RWPE1 (cell line): ENCODE data around the gene PRDX1.

Experiments
- CTCF ChIA-PET: fragments of 350-600 bp; sonication (Branson Sonifier 250); formaldehyde crosslinking; extraction: SDS; loops from one replicate; lab custom pipeline; 2021; lab: Yijun Ruan, JAX
- POLR2A ChIA-PET: fragments of 400-600 bp; formaldehyde crosslinking; extraction: SDS; loops from one replicate; lab custom pipeline; 2020; ENCODE audit warnings: antibody characterized with exemption; ENCODE audit not compliant: low non-redundant PET; lab: Yijun Ruan, JAX
- DNase-seq: peaks from one replicate; pipeline ENCODE4 v3.0.0; 2012; ENCODE audit warnings: low spot score
- H3K27ac ChIP-seq: fragments of 450-650 bp; 2 replicates; pipeline ENCODE4 v1.5.1; 2017
- CTCF ChIP-seq: fragments of 450-650 bp; conservative IDR thresholded peaks from 2 replicates; pipeline ENCODE4 v1.5.1; 2017; ENCODE audit warnings: low read depth, mild to moderate bottlenecking

Gene PRDX1

GRCh38 chr1:45543581-45544417 is 22.1 kb upstream of the PRDX1 start:
- ChIA-PET POLR2A (interaction anchor here (0.6 to 0.7 kb wide), 2 partner anchors 10 to 31 kb away, joined by 3 to 13 read pairs; no protein-coding TSS in a partner anchor), CTCF (no interaction called here)
- no peak overlapping the region for H3K27ac ChIP-seq
- no peak for DNase-seq
- no peak for TF ChIP-seq CTCF

GRCh38 chr1:45542591-45542990 is 20.9 kb upstream of the PRDX1 start:
- no peak overlapping the region for H3K27ac ChIP-seq
- no peak for DNase-seq
- CTCF ChIA-PET: no interaction called here
- POLR2A ChIA-PET: no interaction called here
- TF ChIP-seq CTCF: no peak

GRCh38 chr1:45541193-45541592 is 19.5 kb upstream of the PRDX1 start:
- POLR2A ChIA-PET: no interaction called here
- H3K27ac ChIP-seq: no peak overlapping the region
- CTCF ChIA-PET: no interaction called here
- no peak for DNase-seq
- no peak for TF ChIP-seq CTCF

- POLR2A ChIA-PET: no interaction called here
- TF ChIP-seq CTCF: no peak
- no peak for DNase-seq
- CTCF ChIA-PET: interaction anchor here (1.1 kb wide), 1 partner anchor 34 kb away, joined by 3 read pairs; no protein-coding TSS in a partner anchor
- H3K27ac ChIP-seq: no peak overlapping the region
Observed at GRCh38 chr1:45536886-45537285, 15.2 kb upstream of the PRDX1 start.

- no peak for TF ChIP-seq CTCF
- CTCF ChIA-PET: no interaction called here
- DNase-seq: no peak
- POLR2A ChIA-PET: no interaction called here
- H3K27ac ChIP-seq: no peak overlapping the region
Observed at GRCh38 chr1:45535988-45536766, 14.5 kb upstream of the PRDX1 start.

GRCh38 chr1:45531873-45532272 is 10.2 kb upstream of the PRDX1 start:
- ChIA-PET CTCF (interaction anchor here (0.6 kb wide), 1 partner anchor 37 kb away, joined by 5 read pairs; no protein-coding TSS in a partner anchor), POLR2A (interaction anchor here (1.2 kb wide), 1 partner anchor 10 kb away, joined by 5 read pairs; the partner anchor contains the start of gene PRDX1)
- TF ChIP-seq CTCF: no peak
- DNase-seq: no peak
- H3K27ac ChIP-seq: no peak overlapping the region
